B cell (primary cell): ENCODE results near the gene UNC79. TPM values are rescaled to one million over a fixed set of nuclear protein-coding genes. Genes with fewer than 3 reads are reported as not detected.

Source experiments
- ATAC-seq: fragments of 200-7000 bp; cut with Tn5 transposase; one replicate; pipeline ENCODE4 v1.10.0; 2021; ENCODE audit warnings: low read depth, mild to moderate bottlenecking, moderate number of reproducible peaks, moderate library complexity
- CTCF ChIA-PET: fragments of 350-600 bp; sonication (Branson Sonifier 250); formaldehyde crosslinking; loops from one replicate; lab custom pipeline; 2021; ENCODE audit warnings: antibody characterized with exemption, inconsistent platforms; lab: Charles Lee
- POLR2A ChIA-PET: fragments of 350-600 bp; sonication (Branson Sonifier 250); formaldehyde crosslinking; loops from one replicate; lab custom pipeline; 2021; ENCODE audit warnings: antibody characterized with exemption; lab: Charles Lee
- DNase-seq: peaks from one replicate; pipeline ENCODE4 v3.0.0; 2013
- H2AFZ ChIP-seq: 2 replicates; pipeline ENCODE4 v1.6.1; 2012; ENCODE audit warnings: mild to moderate bottlenecking, low read depth, low read length; ENCODE audit not compliant: insufficient read depth, poor library complexity, severe bottlenecking
- H3K27ac ChIP-seq, 2 donors: 1 replicate in 1 of 2; 2 replicates in 1 of 2; pipeline ENCODE4 v1.5.1; 2012 to 2013; ENCODE audit warnings: low read length in 2 of 2, mild to moderate bottlenecking in 2 of 2, moderate library complexity in 1 of 2
- H3K27me3 ChIP-seq, 4 experiments: fragments of 200-600 bp in 1 of 4; sonication (generic) in 1 of 4; replicated peaks in 1 of 4; 1 replicate in 2 of 4; 2 replicates in 2 of 4; pipeline versions ENCODE4 v1.6.1 to v1.7.0; 2013 to 2016; ENCODE audit warnings: low read length in 3 of 4, mild to moderate bottlenecking in 2 of 4, mixed read lengths in 1 of 4, moderate library complexity in 1 of 4; ENCODE audit not compliant: insufficient read depth in 4 of 4, control insufficient read depth in 3 of 4; ENCODE audit errors: control extremely low read depth in 1 of 4
- H3K36me3 ChIP-seq, 2 experiments: replicated peaks in 1 of 2; 1 replicate in 1 of 2; 2 replicates in 1 of 2; pipeline versions ENCODE4 v1.6.1 to v1.7.1; 2013; ENCODE audit warnings: low read length in 1 of 2; ENCODE audit not compliant: insufficient read depth in 2 of 2, control insufficient read depth in 1 of 2; ENCODE audit errors: control extremely low read depth in 1 of 2, extremely low read depth in 1 of 2
- H3K4me1 ChIP-seq, 2 donors: fragments of 200-600 bp in 1 of 2; sonication (generic) in 1 of 2; 1 replicate in 1 of 2; 2 replicates in 1 of 2; pipeline versions ENCODE4 v1.5.1 to v1.6.1; 2013 to 2017; ENCODE audit warnings: low read length in 2 of 2; ENCODE audit not compliant: control insufficient read depth in 2 of 2, insufficient read depth in 2 of 2
- H3K4me2 ChIP-seq: replicated peaks from 2 replicates; pipeline ENCODE3; 2012; ENCODE audit warnings: mild to moderate bottlenecking, low read depth, low read length; ENCODE audit not compliant: poor library complexity, severe bottlenecking
- H3K4me3 ChIP-seq, 5 experiments: fragments of 200-600 bp in 1 of 5; sonication (generic) in 1 of 5; 1 replicate in 3 of 5; 2 replicates in 2 of 5; pipeline versions ENCODE4 v1.5.1 to v1.7.0; 2011 to 2016; ENCODE audit warnings: low read length in 4 of 5, mild to moderate bottlenecking in 4 of 5, low read depth in 2 of 5, control low read depth in 1 of 5, moderate library complexity in 1 of 5; ENCODE audit not compliant: insufficient read depth in 1 of 5; ENCODE audit errors: control extremely low read depth in 1 of 5, extremely low read depth in 1 of 5
- H3K79me2 ChIP-seq: fragments of 200-600 bp; sonication (generic); one replicate; pipeline ENCODE4 v1.6.0; 2016; ENCODE audit warnings: low read length; ENCODE audit not compliant: control insufficient read depth, insufficient read depth
- H3K9ac ChIP-seq: fragments of 200-600 bp; sonication (generic); 2 replicates; pipeline ENCODE4 v1.6.1; 2017; ENCODE audit warnings: mild to moderate bottlenecking, low read length, moderate library complexity
- H3K9me3 ChIP-seq, 3 donors: one replicate each; pipeline versions ENCODE4 v1.6.1 to v1.7.1; 2013; ENCODE audit warnings: low read length in 2 of 3; ENCODE audit not compliant: control insufficient read depth in 2 of 3, insufficient read depth in 1 of 3; ENCODE audit errors: control extremely low read depth in 1 of 3
- H4K20me1 ChIP-seq: 2 replicates; pipeline ENCODE4 v1.6.0; 2012; ENCODE audit warnings: mild to moderate bottlenecking, low read length; ENCODE audit not compliant: insufficient read depth, control insufficient read depth, poor library complexity, severe bottlenecking
- H3K27ac Mint-ChIP-seq: one replicate; pipeline ENCODE4 v1.8.0; 2021; ENCODE audit warnings: mixed read lengths
- H3K27me3 Mint-ChIP-seq: one replicate; pipeline ENCODE4 v1.8.0; 2021; ENCODE audit warnings: mixed read lengths
- H3K4me1 Mint-ChIP-seq: one replicate; pipeline ENCODE4 v1.8.0; 2021; ENCODE audit warnings: mixed read lengths
- H3K4me3 Mint-ChIP-seq: one replicate; pipeline ENCODE4 v1.8.0; 2021; ENCODE audit warnings: mixed read lengths
- H3K9me3 Mint-ChIP-seq: one replicate; pipeline ENCODE4 v1.8.0; 2022; ENCODE audit warnings: mixed read lengths; ENCODE audit not compliant: insufficient read depth
- CTCF ChIP-seq: fragments of 200-600 bp; IDR thresholded peaks from one replicate; pipeline ENCODE4 v1.8.0; 2022; ENCODE audit warnings: antibody characterized with exemption, mild to moderate bottlenecking
- EZH2 ChIP-seq: IDR thresholded peaks from 2 replicates; pipeline ENCODE4 v1.6.1; 2012; ENCODE audit warnings: borderline replicate concordance, low read depth, mild to moderate bottlenecking, moderate library complexity, low read length; ENCODE audit not compliant: insufficient read depth, poor library complexity, severe bottlenecking
- WGBS: methylation state at CpG from one replicate; pipeline ENCODE4 v1.1.5; 2013; ENCODE audit warnings: missing lambda C conversion rate; ENCODE audit not compliant: insufficient coverage; 5-methylcytosine and 5-hydroxymethylcytosine counted together
- intact Hi-C: fragments of 100-400 bp; cut with micrococcal nuclease; formaldehyde crosslinking; loops from one replicate; pipeline ENCODE4 v1.10.0; 2022
- polyA plus RNA-seq: library from polyadenylated mRNA; depleted of rRNA; stranded (reverse); fragments of >200 nt; gene quantifications from 2 replicates; pipeline ENCODE4 v1.2.3, GENCODE V29; 2012
- total RNA-seq, 2 donors: library from RNA; stranded (reverse); fragments of 120-200 nt in 1 of 2; gene quantifications; 1 replicate in 1 of 2; 2 replicates in 1 of 2; pipeline versions ENCODE4 v1.2.3 to v1.2.4, GENCODE V29; 2013 to 2022

The UNC79 gene
- total and polyA plus RNA-seq, 2 donors (not counting 1 experiment from before 2014, with no cell fraction given): 0.04 to 0.15 TPM

- Histone ChIP-seq H3K27me3 (no peaks in the 10 kb centered on the region), H3K27ac (no peak overlapping the region), H3K4me2 (no peak overlapping the region), H3K36me3 (no peaks in the 10 kb centered on the region), H4K20me1 (no peaks in the 10 kb centered on the region), H3K4me1 (no peaks in the 10 kb centered on the region), H2AFZ (no peak overlapping the region), H3K79me2 (no peaks in the 10 kb centered on the region), H3K9ac (no peak overlapping the region), H3K4me3 (no peak overlapping the region), H3K9me3 (no peaks in the 10 kb centered on the region)
- Mint-ChIP-seq H3K4me1 (no peaks in the 10 kb centered on the region), H3K4me3 (no peak overlapping the region), H3K27me3 (peaks cover 25% of the 10 kb centered on the region), H3K27ac (no peak overlapping the region), H3K9me3 (no peaks in the 10 kb centered on the region)
- intact Hi-C loops: no loop called here
- DNase-seq (no peak), ATAC-seq (no peak)
- no peak for TF ChIP-seq EZH2
- TF ChIP-seq CTCF: no peak
- POLR2A ChIA-PET: no interaction called here
- WGBS: 93% methylated on average over 3 of the region's 6 CpGs
- CTCF ChIA-PET: no interaction called here
Measured at GRCh38 chr14:93703941-93704340, 273.2 kb downstream of the UNC79 start.

GRCh38 chr14:93705513-93706156 lies 274.9 kb downstream of the UNC79 start:
- WGBS: 98% methylated on average over 14 of the region's 15 CpGs
- peaks cover 27% of the 10 kb centered on the region for H3K27me3 Mint-ChIP-seq

More at GRCh38 chr14:93705513-93706156, 274.9 kb downstream of the UNC79 start:
- Histone ChIP-seq H3K4me3 (no peak overlapping the region), H3K27ac (no peak overlapping the region), H3K27me3 (no peaks in the 10 kb centered on the region), H3K9me3 (no peaks in the 10 kb centered on the region), H4K20me1 (no peaks in the 10 kb centered on the region), H3K9ac (no peak overlapping the region), H3K36me3 (no peaks in the 10 kb centered on the region), H3K79me2 (no peaks in the 10 kb centered on the region), H3K4me2 (no peak overlapping the region), H3K4me1 (no peaks in the 10 kb centered on the region), H2AFZ (no peak overlapping the region)
- POLR2A ChIA-PET: no interaction called here
- TF ChIP-seq CTCF: no peak
- no peak for TF ChIP-seq EZH2
- no peaks in the 10 kb centered on the region for H3K4me1 Mint-ChIP-seq
- H3K27ac Mint-ChIP-seq: no peak overlapping the region
- no peak overlapping the region for H3K4me3 Mint-ChIP-seq
- DNase-seq (no peak), ATAC-seq (no peak)
- CTCF ChIA-PET: no interaction called here
- intact Hi-C loops: no loop called here
- H3K9me3 Mint-ChIP-seq: no peaks in the 10 kb centered on the region
